ENCODE data around the gene DNASE2B.
A peak's percentile ranks its signal among the peaks of the same experiment; 100 is the strongest.
"Not testable (repeated sequence)": the region's sequence is repeated elsewhere in the genome, so short reads cannot be mapped to it uniquely, and the experiment has no call there.

The DNASE2B gene

GRCh38 chr1:84442256-84442655 is 44.0 kb downstream of the DNASE2B start:
- no peaks in the 10 kb centered on the region for H3K79me2 ChIP-seq (ENCODE audit: insufficient read depth, low read length)
- H4K20me1 ChIP-seq (ENCODE audit: insufficient read depth, low read length), result no peaks in the 10 kb centered on the region
- H3K4me3 ChIP-seq (ENCODE audit: low read depth, low read length, poor library complexity, severe bottlenecking), result no peak overlapping the region
- peaks cover 17% of the 10 kb centered on the region for H3K4me1 ChIP-seq (ENCODE audit: insufficient read depth, low read length, severe bottlenecking)
- H3K4me2 ChIP-seq (ENCODE audit: low read length), result no peak overlapping the region
- H3K27ac ChIP-seq (ENCODE audit: low read depth, low read length, poor library complexity, severe bottlenecking), result no peak overlapping the region
- H3K9me2 ChIP-seq (ENCODE audit: low read depth, low read length), result no peaks in the 10 kb centered on the region
- no peaks in the 10 kb centered on the region for H3K36me3 ChIP-seq (ENCODE audit: insufficient read depth, low read length)
- TF ChIP-seq, protein P1, sequence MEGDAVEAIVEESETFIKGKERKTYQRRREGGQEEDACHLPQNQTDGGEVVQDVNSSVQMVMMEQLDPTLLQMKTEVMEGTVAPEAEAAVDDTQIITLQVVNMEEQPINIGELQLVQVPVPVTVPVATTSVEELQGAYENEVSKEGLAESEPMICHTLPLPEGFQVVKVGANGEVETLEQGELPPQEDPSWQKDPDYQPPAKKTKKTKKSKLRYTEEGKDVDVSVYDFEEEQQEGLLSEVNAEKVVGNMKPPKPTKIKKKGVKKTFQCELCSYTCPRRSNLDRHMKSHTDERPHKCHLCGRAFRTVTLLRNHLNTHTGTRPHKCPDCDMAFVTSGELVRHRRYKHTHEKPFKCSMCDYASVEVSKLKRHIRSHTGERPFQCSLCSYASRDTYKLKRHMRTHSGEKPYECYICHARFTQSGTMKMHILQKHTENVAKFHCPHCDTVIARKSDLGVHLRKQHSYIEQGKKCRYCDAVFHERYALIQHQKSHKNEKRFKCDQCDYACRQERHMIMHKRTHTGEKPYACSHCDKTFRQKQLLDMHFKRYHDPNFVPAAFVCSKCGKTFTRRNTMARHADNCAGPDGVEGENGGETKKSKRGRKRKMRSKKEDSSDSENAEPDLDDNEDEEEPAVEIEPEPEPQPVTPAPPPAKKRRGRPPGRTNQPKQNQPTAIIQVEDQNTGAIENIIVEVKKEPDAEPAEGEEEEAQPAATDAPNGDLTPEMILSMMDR (IDR thresholded peaks at IDR 0.05; ENCODE audit: low read length), result peak; percentile 68
- no peak for TF ChIP-seq EZH2 (IDR thresholded peaks at IDR 0.05; ENCODE audit: borderline replicate concordance, low read length)
- no peak overlapping the region for H3K9ac ChIP-seq (ENCODE audit: low read length)
- H3K27me3 ChIP-seq (ENCODE audit: insufficient read depth, low read length), result no peaks in the 10 kb centered on the region
- H3K9me3 ChIP-seq (ENCODE audit: low read length), result no peaks in the 10 kb centered on the region
- H3F3A ChIP-seq (ENCODE audit: insufficient read depth, low read length), result no peaks in the 10 kb centered on the region
- H2AFZ ChIP-seq (ENCODE audit: low read length), result no peak overlapping the region

DNA sequence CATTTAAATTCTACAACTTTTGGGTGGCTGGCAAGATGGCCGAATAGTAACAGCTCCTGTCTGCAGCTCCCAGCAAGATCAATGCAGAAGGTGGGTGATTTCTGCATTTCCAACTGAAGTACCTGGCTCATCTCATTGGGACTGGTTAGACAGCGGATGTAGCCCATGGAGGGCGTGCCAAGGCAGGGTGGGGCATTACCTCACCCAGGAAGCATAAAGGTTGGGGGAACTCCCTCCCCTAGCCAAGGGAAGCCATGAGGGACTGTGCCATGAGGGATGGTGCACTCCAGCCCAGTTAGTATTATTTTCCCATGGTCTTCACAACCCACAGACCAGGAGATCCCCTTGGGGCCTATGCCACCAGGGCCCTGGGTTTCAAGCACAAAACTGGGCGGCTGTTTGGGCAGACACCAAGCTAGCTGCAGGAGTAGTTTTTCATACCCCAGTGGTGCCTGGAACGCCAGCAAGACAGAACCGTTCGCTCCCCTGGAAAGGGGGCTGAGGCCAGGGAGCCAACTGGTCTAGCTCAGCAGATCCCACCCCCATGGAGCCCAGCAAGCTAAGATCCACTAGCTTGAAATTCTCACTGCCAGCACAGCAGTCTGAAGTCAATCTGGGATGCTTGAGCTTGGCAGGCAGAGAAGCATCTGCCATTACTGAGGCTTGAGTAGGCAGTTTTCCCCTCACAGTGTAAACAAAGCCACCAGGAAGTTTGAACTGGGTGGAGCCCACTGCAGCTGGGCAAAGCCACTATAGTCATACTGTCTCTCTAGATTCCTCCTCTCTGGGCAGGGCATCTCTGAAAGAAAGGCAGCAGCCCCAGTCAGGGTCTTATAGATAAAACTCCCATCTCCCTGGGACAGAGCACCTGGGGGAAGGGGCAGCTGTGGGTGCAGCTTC is 44.7 kb downstream of the DNASE2B start:
- H3K4me1 ChIP-seq (ENCODE audit: insufficient read depth, low read length, severe bottlenecking), result peaks cover 10% of the 10 kb centered on the region
- H3K4me3 ChIP-seq (ENCODE audit: low read depth, low read length, poor library complexity, severe bottlenecking); H3K9me2 ChIP-seq (ENCODE audit: low read depth, low read length); H3K79me2 ChIP-seq (ENCODE audit: insufficient read depth, low read length); H3K27me3 ChIP-seq (ENCODE audit: insufficient read depth, low read length); H3K9ac ChIP-seq (ENCODE audit: low read length); H3F3A ChIP-seq (ENCODE audit: insufficient read depth, low read length); H4K20me1 ChIP-seq (ENCODE audit: insufficient read depth, low read length); H3K9me3 ChIP-seq (ENCODE audit: low read length); H3K4me2 ChIP-seq (ENCODE audit: low read length); H2AFZ ChIP-seq (ENCODE audit: low read length); H3K27ac ChIP-seq (ENCODE audit: low read depth, low read length, poor library complexity, severe bottlenecking); H3K36me3 ChIP-seq (ENCODE audit: insufficient read depth, low read length): not testable (repeated sequence)

DNA sequence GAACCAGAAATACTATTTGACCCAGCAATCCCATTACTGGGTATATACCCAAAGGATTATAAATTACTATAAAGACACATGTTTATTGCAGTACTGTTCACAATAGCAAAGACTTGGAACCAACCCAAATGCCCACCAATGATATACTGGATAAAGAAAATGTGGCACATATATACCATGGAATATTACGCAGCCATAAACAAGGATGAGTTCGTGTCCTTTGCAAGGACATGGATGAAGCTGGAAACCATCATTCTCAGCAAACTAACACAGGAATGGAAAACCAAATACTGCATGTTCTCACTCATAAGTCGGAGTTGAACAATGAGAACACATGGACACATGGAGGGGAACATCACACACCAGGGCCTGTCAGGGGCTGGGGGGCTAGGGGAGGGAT is 50.4 kb downstream of the DNASE2B start:
- H3K4me3 ChIP-seq (ENCODE audit: low read depth, low read length, poor library complexity, severe bottlenecking); H4K20me1 ChIP-seq (ENCODE audit: insufficient read depth, low read length); H3F3A ChIP-seq (ENCODE audit: insufficient read depth, low read length); H3K9me2 ChIP-seq (ENCODE audit: low read depth, low read length); H3K9me3 ChIP-seq (ENCODE audit: low read length); H3K36me3 ChIP-seq (ENCODE audit: insufficient read depth, low read length); H3K79me2 ChIP-seq (ENCODE audit: insufficient read depth, low read length); H2AFZ ChIP-seq (ENCODE audit: low read length); H3K27me3 ChIP-seq (ENCODE audit: insufficient read depth, low read length); H3K4me2 ChIP-seq (ENCODE audit: low read length); H3K27ac ChIP-seq (ENCODE audit: low read depth, low read length, poor library complexity, severe bottlenecking); H3K4me1 ChIP-seq (ENCODE audit: insufficient read depth, low read length, severe bottlenecking); H3K9ac ChIP-seq (ENCODE audit: low read length): not testable (repeated sequence)

DNA sequence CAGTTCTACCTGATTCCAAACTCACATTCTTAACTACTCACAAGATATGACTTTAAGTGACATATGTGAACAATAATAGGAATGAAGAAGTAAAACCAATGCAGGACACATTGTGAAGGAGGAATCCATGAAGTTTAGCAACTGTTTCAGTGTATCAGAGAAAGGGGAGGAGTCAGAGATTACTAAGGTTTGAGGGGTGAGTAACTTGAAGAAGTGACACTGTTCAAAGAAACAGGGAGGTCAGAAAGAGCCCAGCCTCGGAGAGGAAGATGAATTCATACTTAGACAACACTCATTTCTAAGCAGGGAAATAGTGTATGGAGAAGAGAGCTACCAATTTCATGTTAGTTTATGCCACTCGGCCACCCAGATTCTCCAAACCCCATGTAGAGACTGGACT is 52.6 kb downstream of the DNASE2B start:
- H3K4me2 ChIP-seq (ENCODE audit: low read length), result no peak overlapping the region
- no peaks in the 10 kb centered on the region for H3K79me2 ChIP-seq (ENCODE audit: insufficient read depth, low read length)
- no peak overlapping the region for H2AFZ ChIP-seq (ENCODE audit: low read length)
- no peaks in the 10 kb centered on the region for H3K27me3 ChIP-seq (ENCODE audit: insufficient read depth, low read length)
- no peak for TF ChIP-seq EZH2 (IDR thresholded peaks at IDR 0.05; ENCODE audit: borderline replicate concordance, low read length)
- TF ChIP-seq, protein P1 (IDR thresholded peaks at IDR 0.05; ENCODE audit: low read length), result no peak
- H3K36me3 ChIP-seq (ENCODE audit: insufficient read depth, low read length), result no peaks in the 10 kb centered on the region
- H3K9ac ChIP-seq (ENCODE audit: low read length), result no peak overlapping the region
- no peaks in the 10 kb centered on the region for H3F3A ChIP-seq (ENCODE audit: insufficient read depth, low read length)
- no peaks in the 10 kb centered on the region for H3K9me2 ChIP-seq (ENCODE audit: low read depth, low read length)
- H3K4me3 ChIP-seq (ENCODE audit: low read depth, low read length, poor library complexity, severe bottlenecking), result no peak overlapping the region
- H3K27ac ChIP-seq (ENCODE audit: low read depth, low read length, poor library complexity, severe bottlenecking), result no peak overlapping the region
- H3K9me3 ChIP-seq (ENCODE audit: low read length), result no peaks in the 10 kb centered on the region
- no peaks in the 10 kb centered on the region for H4K20me1 ChIP-seq (ENCODE audit: insufficient read depth, low read length)
- H3K4me1 ChIP-seq (ENCODE audit: insufficient read depth, low read length, severe bottlenecking), result no peaks in the 10 kb centered on the region

Data from OCI-LY1 (cell line).